Kidney (tissue), 14 donors: ENCODE measurements around the gene UBL5. TPM values are rescaled to one million over a fixed set of nuclear protein-coding genes. Genes with fewer than 3 reads are reported as not detected.

ENCODE experiments used
- DNase-seq, 5 donors: peaks; one replicate each; pipeline ENCODE4 v3.0.0-alpha.2; 2013 to 2020
- FAIRE-seq: peaks from 2 replicates; lab custom pipeline; 2012; peaks lifted over from hg19 to GRCh38; lab: Jason Lieb, UNC
- H3K27ac ChIP-seq, 2 donors: one replicate each; pipeline ENCODE4 v1.7.0; 2013; ENCODE audit warnings: low read depth in 2 of 2, low read length in 2 of 2, inconsistent platforms in 1 of 2
- H3K27me3 ChIP-seq: one replicate; pipeline ENCODE4 v1.7.1; 2013; ENCODE audit warnings: low read length, inconsistent platforms; ENCODE audit not compliant: control insufficient read depth, insufficient read depth
- H3K36me3 ChIP-seq, 3 donors: one replicate each; pipeline versions ENCODE4 v1.7.0 to v1.7.1; 2013; ENCODE audit warnings: low read length in 3 of 3, control low read depth in 1 of 3, inconsistent platforms in 1 of 3; ENCODE audit not compliant: insufficient read depth in 3 of 3, control insufficient read depth in 2 of 3
- H3K4me1 ChIP-seq, 3 donors: one replicate each; pipeline versions ENCODE4 v1.7.0 to v1.7.1; 2013; ENCODE audit warnings: low read length in 3 of 3, inconsistent platforms in 1 of 3, low read depth in 1 of 3; ENCODE audit not compliant: control insufficient read depth in 2 of 3, insufficient read depth in 2 of 3
- H3K4me3 ChIP-seq, 3 donors: one replicate each; pipeline versions ENCODE4 v1.7.0 to v1.8.1; 2013; ENCODE audit warnings: low read length in 3 of 3, control low read depth in 1 of 3, inconsistent platforms in 1 of 3
- H3K9ac ChIP-seq, 3 donors: one replicate each; pipeline versions ENCODE4 v1.7.0 to v1.7.1; 2013; ENCODE audit warnings: low read length in 3 of 3, control low read depth in 1 of 3, inconsistent platforms in 1 of 3
- H3K9me3 ChIP-seq, 3 donors: one replicate each; pipeline versions ENCODE4 v1.7.0 to v1.7.1; 2013; ENCODE audit warnings: low read length in 3 of 3, control low read depth in 1 of 3, inconsistent platforms in 1 of 3; ENCODE audit not compliant: control insufficient read depth in 2 of 3, insufficient read depth in 1 of 3
- CTCF ChIP-seq: IDR thresholded peaks from 3 replicates; pipeline ENCODE4 v1.5.1; 2012; ENCODE audit warnings: mild to moderate bottlenecking, moderate library complexity, borderline replicate concordance; ENCODE audit not compliant: insufficient read depth; ENCODE audit errors: extremely low read depth
- intact Hi-C: fragments of 100-400 bp; cut with DNase I; formaldehyde crosslinking; loops from one replicate; pipeline ENCODE4 v1.11.1; 2022
- polyA plus RNA-seq: library from polyadenylated mRNA; stranded (reverse); fragments of 350-450 nt; fragmentation: Illumina TruSeq; extraction: RNeasy Lipid Tissue Mini Kit (QIAGEN cat#74804); gene quantifications from one replicate; pipeline ENCODE4 v1.2.3, GENCODE V29; 2014; ENCODE audit warnings: low read depth, low replicate concordance; ENCODE audit not compliant: insufficient read depth
- total RNA-seq: library from RNA; stranded (reverse); fragmentation: NEBNext Ultra II Directional; extraction: Animal tissue kit (Norgen Biotek cat#: 25700); gene quantifications from one replicate; pipeline ENCODE4 v1.2.1, GENCODE V29; 2021
- donor health status: control.
- donor health status: control.
- donor health status: control.
- donor health status: control.
- donor health status: control.
- donor health status: DM: yes; HTN: yes; CAD: no.
- donor health status: Normal renal cell carcinoma (clear cell type).

Gene UBL5
- total and polyA plus RNA-seq, 2 donors from 2014 or later: 322 to 968 TPM

GRCh38 chr19:9862938-9863337 is 35.2 kb downstream of the UBL5 start:
- no peak for TF ChIP-seq CTCF
- intact Hi-C loops: no loop called here
- Histone ChIP-seq H3K4me1 (no peaks in the 10 kb centered on the region), H3K4me3 (no peak overlapping the region), H3K27ac (no peak overlapping the region), H3K9me3 (no peaks in the 10 kb centered on the region), H3K36me3 (no peaks in the 10 kb centered on the region), H3K9ac (no peak overlapping the region), H3K27me3 (no peaks in the 10 kb centered on the region)
- FAIRE-seq: no peak
- no peak for DNase-seq

DNA sequence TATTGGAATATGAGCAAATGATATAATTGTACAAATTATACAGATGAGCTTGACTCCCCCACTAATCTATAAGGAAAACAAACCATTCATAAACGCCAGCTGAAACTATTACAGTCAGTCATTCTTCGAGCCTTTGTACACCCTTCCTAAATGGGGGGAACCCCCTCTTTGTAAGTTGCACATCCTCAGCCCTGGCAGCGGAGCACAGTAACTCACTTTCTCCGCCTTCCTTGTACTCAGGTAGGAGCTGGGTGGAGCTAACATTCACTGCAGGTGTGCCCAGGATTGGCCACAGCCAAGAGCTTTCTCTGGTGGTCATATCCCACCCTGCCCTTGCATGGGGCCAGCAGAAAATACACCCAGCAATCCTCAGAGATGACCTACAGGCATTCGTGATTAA is 36.0 kb downstream of the UBL5 start:
- no peaks in the 10 kb centered on the region for H3K36me3 ChIP-seq

GRCh38 chr19:9865732-9866501 is 38.2 kb downstream of the UBL5 start:
- intact Hi-C loops: no loop called here
- DNase-seq (no peak), FAIRE-seq (no peak)
- Histone ChIP-seq H3K27ac (no peak overlapping the region), H3K4me1 (no peaks in the 10 kb centered on the region), H3K4me3 (no peak overlapping the region), H3K9ac (no peak overlapping the region), H3K9me3 (no peaks in the 10 kb centered on the region), H3K36me3 (no peaks in the 10 kb centered on the region), H3K27me3 (no peaks in the 10 kb centered on the region)
- no peak for TF ChIP-seq CTCF

More for the DNA sequence above, 36.0 kb downstream of the UBL5 start:
- no peaks in the 10 kb centered on the region for H3K27me3 ChIP-seq
- no peak overlapping the region for H3K27ac ChIP-seq
- DNase-seq: no peak
- no peak overlapping the region for H3K4me3 ChIP-seq
- intact Hi-C loops: no loop called here
- H3K9me3 ChIP-seq: no peaks in the 10 kb centered on the region
- H3K4me1 ChIP-seq: no peaks in the 10 kb centered on the region
- no peak for FAIRE-seq
- no peak for TF ChIP-seq CTCF
- H3K9ac ChIP-seq: no peak overlapping the region
